Measurements from ENCODE around the gene SLC16A9.

DNA sequence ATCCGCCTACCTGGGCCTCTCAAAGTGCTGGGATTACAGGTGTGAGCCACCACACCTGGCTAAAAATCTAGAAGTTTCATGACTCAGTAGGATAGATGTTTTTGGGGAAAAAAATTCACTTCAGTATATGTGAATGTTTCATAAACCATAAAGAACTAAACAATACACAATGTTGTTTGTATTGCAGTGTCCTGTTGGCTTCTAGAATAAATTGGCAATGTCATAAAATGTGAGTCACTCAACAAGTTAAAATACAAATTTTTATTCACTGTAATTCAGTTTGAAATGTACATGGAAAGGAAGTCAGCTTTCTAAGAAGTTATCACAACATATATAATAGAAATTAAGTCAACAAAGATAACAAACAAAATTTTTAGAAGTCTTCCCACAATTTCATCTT, 27.1 kb upstream of the SLC16A9 start:
- TF ChIP-seq, protein P1, sequence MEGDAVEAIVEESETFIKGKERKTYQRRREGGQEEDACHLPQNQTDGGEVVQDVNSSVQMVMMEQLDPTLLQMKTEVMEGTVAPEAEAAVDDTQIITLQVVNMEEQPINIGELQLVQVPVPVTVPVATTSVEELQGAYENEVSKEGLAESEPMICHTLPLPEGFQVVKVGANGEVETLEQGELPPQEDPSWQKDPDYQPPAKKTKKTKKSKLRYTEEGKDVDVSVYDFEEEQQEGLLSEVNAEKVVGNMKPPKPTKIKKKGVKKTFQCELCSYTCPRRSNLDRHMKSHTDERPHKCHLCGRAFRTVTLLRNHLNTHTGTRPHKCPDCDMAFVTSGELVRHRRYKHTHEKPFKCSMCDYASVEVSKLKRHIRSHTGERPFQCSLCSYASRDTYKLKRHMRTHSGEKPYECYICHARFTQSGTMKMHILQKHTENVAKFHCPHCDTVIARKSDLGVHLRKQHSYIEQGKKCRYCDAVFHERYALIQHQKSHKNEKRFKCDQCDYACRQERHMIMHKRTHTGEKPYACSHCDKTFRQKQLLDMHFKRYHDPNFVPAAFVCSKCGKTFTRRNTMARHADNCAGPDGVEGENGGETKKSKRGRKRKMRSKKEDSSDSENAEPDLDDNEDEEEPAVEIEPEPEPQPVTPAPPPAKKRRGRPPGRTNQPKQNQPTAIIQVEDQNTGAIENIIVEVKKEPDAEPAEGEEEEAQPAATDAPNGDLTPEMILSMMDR (IDR thresholded peaks at IDR 0.05; ENCODE audit: extremely low read depth in 1 of 2, insufficient read depth in 1 of 2, low read depth in 1 of 2, low read length in 2 of 2) = no peak
- TF ChIP-seq JUN (IDR thresholded peaks at IDR 0.05; ENCODE audit: borderline replicate concordance, insufficient read depth, insufficient read length, low read depth) (no peak), EZH2 (IDR thresholded peaks at IDR 0.05; ENCODE audit: borderline replicate concordance, low read depth, low read length, severe bottlenecking) (no peak), POLR2A (IDR thresholded peaks at IDR 0.05; ENCODE audit: low read depth, low read length) (no peak), MAX (IDR thresholded peaks at IDR 0.05; ENCODE audit: insufficient read depth, insufficient read length) (no peak), GATA2 (IDR thresholded peaks at IDR 0.05; ENCODE audit: insufficient read depth, insufficient read length, low read depth, low read length) (no peak), MYC (IDR thresholded peaks at IDR 0.05; ENCODE audit: low read depth, low read length) (no peak), POLR2AphosphoS5 (IDR thresholded peaks at IDR 0.05; ENCODE audit: insufficient read depth, low read depth, low read length) (no peak), FOS (IDR thresholded peaks at IDR 0.05; ENCODE audit: borderline replicate concordance, insufficient read depth, low read length) (no peak)

Data from endothelial cell of umbilical vein (primary cell).